ENCODE measurements around the gene CPNE5. TPM values are rescaled to one million over a fixed set of nuclear protein-coding genes. Genes with fewer than 3 reads are reported as not detected.

CPNE5 gene
- total and polyA plus RNA-seq, 4 donors, result 0.93 to 5.2 (median 3.8) TPM

DNA sequence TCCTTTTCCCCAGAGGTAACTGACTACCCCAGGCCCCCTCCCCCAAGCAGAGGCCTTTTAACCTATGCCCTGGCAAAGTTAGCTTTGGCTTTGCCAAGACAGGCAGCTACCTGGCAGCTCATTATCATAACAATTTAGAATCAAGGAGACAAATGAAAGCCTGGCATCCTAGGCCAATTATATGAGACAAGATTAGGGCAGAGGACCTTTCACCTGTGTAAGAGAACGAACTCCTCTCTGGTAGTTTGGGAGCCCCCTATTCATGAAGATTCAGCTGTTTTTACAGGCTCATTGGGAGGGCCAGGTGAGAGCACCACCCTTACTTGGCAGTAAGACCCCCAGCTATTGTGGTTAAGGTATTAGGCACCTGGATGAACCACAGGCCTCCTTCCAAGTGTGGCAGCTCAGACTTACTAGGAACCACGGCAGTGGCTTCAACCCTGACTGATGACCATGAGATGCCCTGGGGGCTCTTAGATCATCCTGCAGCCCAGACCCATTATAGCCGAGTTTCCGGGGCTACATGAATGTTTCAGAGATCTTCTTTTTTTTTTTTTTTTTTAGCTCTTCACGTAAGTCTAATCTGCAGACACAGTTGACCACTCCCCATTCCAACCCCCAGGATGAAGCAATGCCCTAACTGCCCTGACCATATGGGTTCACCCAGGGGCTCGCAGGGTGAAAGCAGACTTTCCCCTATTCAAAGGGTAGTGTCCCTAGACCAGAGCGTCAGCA lies 85.4 kb downstream of the CPNE5 start:
- no peaks in the 10 kb centered on the region for H3K36me3 ChIP-seq (ENCODE audit: control insufficient read depth in 4 of 4, insufficient read depth in 4 of 4, low read length in 4 of 4)
- no peaks in the 10 kb centered on the region for H3K4me1 ChIP-seq (ENCODE audit: control insufficient read depth in 5 of 5, insufficient read depth in 5 of 5, low read length in 5 of 5)
- H3K9ac ChIP-seq (ENCODE audit: insufficient read depth in 1 of 2, low read length in 2 of 2), result no peak overlapping the region
- DNase-seq (no peak), ATAC-seq (ENCODE audit: insufficient read depth, low FRiP score) (no peak)
- no peak overlapping the region for H3K27ac ChIP-seq (ENCODE audit: low read depth in 1 of 2, low read length in 1 of 2)
- no peak overlapping the region for H3K4me3 ChIP-seq
- H3K9me3 ChIP-seq (ENCODE audit: control insufficient read depth in 4 of 4, insufficient read depth in 3 of 4, low read length in 3 of 4), result peaks cover 0 to 7% (median under 1%) of the 10 kb centered on the region in 4 donors
- WGBS, 2 donors, result 72 to 82% methylated on average over 7 of the region's 7 CpGs
- TF ChIP-seq CTCF (IDR thresholded peaks at IDR 0.05; ENCODE audit: control extremely low read depth, extremely low read depth), result no peak
- H3K27me3 ChIP-seq (ENCODE audit: control insufficient read depth in 3 of 3, insufficient read depth in 3 of 3, low read length in 2 of 3), result no peaks in the 10 kb centered on the region

GRCh38 chr6:36752886-36753506 lies 86.2 kb downstream of the CPNE5 start:
- H3K36me3 ChIP-seq (ENCODE audit: control insufficient read depth in 4 of 4, insufficient read depth in 4 of 4, low read length in 4 of 4), result no peaks in the 10 kb centered on the region
- ATAC-seq (ENCODE audit: insufficient read depth, low FRiP score) (peak; percentile 49), DNase-seq (no peak)
- TF ChIP-seq CTCF (IDR thresholded peaks at IDR 0.05; ENCODE audit: control extremely low read depth, extremely low read depth), result no peak
- H3K4me1 ChIP-seq (ENCODE audit: control insufficient read depth in 5 of 5, insufficient read depth in 5 of 5, low read length in 5 of 5), result no peaks in the 10 kb centered on the region
- WGBS, 2 donors, result 68 to 72% methylated on average over 6 of the region's 6 CpGs
- no peak overlapping the region for H3K27ac ChIP-seq (ENCODE audit: low read depth in 1 of 2, low read length in 1 of 2)
- no peak overlapping the region for H3K9ac ChIP-seq (ENCODE audit: insufficient read depth in 1 of 2, low read length in 2 of 2)
- H3K9me3 ChIP-seq (ENCODE audit: control insufficient read depth in 4 of 4, insufficient read depth in 3 of 4, low read length in 3 of 4), result peaks cover 0 to 11% (median 3%) of the 10 kb centered on the region in 4 donors
- H3K4me3 ChIP-seq, result no peak overlapping the region
- H3K27me3 ChIP-seq (ENCODE audit: control insufficient read depth in 3 of 3, insufficient read depth in 3 of 3, low read length in 2 of 3), result no peaks in the 10 kb centered on the region

- H3K9ac ChIP-seq (ENCODE audit: insufficient read depth in 1 of 2, low read length in 2 of 2), result no peak overlapping the region
- no peak overlapping the region for H3K4me3 ChIP-seq
- H3K9me3 ChIP-seq (ENCODE audit: control insufficient read depth in 4 of 4, insufficient read depth in 3 of 4, low read length in 3 of 4), result peaks cover 0 to 14% (median 3%) of the 10 kb centered on the region in 4 donors
- ATAC-seq (ENCODE audit: insufficient read depth, low FRiP score) (no peak), DNase-seq (no peak)
- no peak overlapping the region for H3K27ac ChIP-seq (ENCODE audit: low read depth in 1 of 2, low read length in 1 of 2)
- H3K4me1 ChIP-seq (ENCODE audit: control insufficient read depth in 5 of 5, insufficient read depth in 5 of 5, low read length in 5 of 5), result no peaks in the 10 kb centered on the region
- no peaks in the 10 kb centered on the region for H3K36me3 ChIP-seq (ENCODE audit: control insufficient read depth in 4 of 4, insufficient read depth in 4 of 4, low read length in 4 of 4)
- H3K27me3 ChIP-seq (ENCODE audit: control insufficient read depth in 3 of 3, insufficient read depth in 3 of 3, low read length in 2 of 3), result no peaks in the 10 kb centered on the region
- no peak for TF ChIP-seq CTCF (IDR thresholded peaks at IDR 0.05; ENCODE audit: control extremely low read depth, extremely low read depth)
- 82% methylated on average over 6 of the region's 6 CpGs for WGBS, 2 donors
These were observed 86.9 kb downstream of the CPNE5 start for GRCh38 chr6:36752187-36752885.

Data from lung (tissue), 12 donors.